Medulla oblongata (tissue), 1 donor: Measurements from ENCODE around the gene KCNJ9.
A peak's percentile ranks its signal among the peaks of the same experiment; 100 is the strongest.

Experiments used
- DNase-seq: peaks from one replicate; pipeline ENCODE4 v3.0.0-alpha.2; 2015; ENCODE audit errors: extremely low spot score

The KCNJ9 gene

DNA sequence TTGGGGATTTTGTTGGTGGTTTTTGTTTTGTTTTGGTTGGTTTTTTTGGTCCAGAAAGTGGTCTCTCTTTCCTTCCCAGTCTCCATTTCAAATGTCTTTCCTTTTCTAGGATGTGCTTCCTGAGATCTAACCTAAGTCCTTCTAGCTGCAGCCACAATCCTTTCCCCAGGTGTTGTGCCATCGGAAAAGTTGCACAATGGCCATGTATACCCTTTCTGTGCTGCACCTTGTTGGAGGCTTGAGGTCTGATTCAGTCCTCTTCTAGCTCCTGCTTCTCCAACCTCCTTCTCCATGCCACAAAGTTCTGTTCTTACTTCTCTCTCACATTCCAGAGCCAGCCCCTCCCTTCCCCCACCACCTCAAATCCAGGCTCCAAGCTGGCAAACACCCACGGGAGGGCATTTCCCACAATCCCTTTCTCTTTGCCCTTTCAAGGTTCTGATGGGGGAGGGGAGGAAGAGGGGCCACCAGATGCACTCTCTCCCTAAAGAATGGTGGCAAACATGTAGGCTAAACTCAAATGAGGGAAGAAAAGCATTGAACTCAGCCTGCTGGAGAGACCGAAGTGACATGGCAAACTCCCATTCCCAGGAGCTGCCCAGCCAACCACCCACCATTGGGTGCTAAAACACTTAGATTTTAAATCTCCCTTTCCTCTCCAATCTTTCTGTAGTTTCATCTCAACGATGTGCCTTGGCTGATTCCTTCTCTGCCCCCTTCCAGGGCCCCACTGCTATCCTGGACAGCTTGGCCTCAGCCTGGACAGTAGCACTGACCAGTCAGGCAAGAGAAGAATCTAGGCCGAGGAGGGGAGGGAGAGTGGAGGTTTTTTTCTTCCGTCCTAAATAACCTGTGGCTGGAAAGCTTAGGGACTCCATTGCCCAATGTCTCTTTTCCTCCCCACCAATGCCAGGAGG is 14.3 kb upstream of the KCNJ9 start:
- DNase-seq: peak; percentile 45

DNA sequence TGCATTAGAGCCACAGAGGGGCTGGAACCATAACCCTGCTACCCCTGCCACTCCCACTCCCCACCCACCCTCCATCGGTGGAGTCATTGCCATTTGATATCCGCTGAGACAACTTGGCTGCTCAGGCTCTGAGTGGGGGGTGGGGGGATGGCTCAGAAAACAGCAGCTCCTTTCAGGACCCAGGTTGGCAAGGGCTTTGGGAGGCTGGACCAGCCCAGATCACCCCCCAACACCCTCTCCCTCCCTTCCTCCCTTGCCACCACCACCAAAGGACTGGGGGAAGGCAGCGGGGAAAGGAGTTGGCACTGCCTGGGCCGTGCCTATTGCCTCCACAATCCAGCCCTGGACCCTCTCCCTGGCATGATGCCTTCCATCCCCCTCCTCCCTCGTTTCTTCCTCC is 13.1 kb upstream of the KCNJ9 start:
- DNase-seq: peak; percentile 95

DNA sequence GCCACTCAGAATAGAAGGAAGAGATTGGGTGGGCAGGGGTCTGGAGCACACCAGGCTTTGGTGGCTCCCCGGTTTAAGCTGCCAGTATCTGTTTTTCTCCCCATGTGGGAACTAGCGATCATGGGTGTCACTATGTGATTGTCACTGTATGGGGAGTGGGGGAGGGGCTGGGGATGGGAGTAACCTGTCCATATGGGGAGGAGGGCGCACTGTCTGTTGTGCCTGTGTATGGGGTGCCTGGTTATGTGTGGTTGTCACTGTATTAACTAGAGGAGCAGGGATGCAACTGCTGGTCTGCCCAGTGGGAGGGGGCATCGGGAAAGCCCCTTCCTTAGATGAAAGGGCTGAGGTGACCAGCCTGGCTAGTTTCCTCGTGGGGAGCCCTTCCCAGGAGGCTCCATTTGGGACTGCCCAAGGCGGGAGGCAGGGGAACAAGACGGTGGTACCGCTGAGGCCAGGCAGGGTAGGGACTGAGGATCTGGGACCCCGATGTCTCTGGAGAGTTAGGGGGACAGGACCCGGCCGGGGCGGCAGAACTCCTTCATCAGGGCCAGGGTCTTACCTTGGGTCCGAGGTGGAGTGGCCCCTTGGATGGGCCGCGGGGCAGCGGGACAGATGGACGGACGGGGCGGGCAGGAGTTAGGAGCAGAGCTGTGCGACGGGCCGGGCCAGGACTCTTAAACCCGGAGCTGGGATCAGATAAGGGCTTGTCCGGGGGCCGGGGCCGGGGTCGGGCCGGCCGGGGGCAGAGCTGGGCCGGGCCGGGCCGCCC is 11.7 kb upstream of the KCNJ9 start, which contains the start of gene KCNJ10:
KCNJ10 (minus strand) TSS at position 701 of the 772 bp plus-strand sequence. CDS start 27,628 bp downstream, outside the sequence.
- no peak for DNase-seq

DNA sequence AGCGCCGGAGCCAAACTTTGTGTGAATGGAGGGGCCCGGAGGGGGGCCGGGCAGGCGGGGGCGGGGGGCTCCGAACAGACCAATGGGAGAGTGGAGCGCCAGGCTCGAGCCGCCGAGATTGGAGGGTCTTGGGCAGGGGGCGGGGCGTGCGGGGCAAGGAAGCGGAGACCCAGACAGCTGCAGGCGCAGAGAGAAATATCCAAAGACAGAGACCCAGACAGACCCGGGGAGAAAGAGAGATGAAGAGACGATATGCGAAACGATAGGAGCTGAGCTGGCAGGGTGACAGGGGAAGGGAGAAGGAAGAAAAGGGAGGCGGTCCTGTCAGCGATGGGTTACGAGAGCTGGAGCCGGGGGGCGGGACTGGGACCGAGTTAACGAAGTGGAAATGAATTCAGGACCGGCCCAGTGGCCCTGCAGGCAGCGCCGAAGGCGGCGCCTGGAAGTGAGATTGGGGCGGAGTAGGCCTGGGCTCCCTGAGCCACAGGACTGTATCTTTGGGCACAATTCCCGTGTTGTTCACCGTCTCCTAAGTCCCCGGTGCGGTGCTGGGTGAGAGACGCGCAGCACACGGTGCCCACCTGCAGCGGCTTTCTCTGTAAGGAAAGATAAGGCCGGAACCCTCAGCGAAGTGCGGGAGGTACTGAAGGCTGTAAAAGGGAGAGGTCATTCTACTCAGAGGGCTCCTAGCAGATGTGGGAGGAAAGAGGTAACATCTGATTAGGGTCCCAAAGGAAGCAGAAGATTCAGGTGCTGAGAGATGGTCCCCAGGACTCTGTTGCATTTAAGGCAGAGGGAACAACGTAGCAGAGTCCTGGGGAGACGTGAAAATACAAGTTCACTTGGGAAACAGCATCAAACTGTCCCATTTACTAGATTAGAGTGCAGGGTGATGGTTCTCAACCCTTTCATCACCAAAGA is 10.8 kb upstream of the KCNJ9 start:
- peak; percentile 95 for DNase-seq

DNA sequence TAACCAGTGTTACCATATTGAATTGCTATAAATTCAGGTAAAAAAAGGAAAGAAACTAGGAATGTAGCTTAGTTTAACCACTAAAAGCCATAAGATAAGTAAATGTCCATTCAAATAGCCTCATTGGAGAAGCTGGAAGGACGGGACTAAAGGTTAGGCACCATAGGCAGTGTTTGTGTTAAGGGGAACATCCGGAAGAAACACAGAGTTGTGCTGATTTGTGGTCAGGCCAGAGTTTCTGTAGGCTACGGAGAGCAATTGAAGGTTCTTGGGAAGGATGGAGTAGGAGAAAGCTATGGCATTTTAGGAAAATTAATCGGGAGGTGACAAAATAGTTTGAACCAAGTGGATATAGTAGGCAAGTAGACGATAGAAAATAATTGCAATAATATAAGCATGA is 10.0 kb upstream of the KCNJ9 start:
- no peak for DNase-seq

DNA sequence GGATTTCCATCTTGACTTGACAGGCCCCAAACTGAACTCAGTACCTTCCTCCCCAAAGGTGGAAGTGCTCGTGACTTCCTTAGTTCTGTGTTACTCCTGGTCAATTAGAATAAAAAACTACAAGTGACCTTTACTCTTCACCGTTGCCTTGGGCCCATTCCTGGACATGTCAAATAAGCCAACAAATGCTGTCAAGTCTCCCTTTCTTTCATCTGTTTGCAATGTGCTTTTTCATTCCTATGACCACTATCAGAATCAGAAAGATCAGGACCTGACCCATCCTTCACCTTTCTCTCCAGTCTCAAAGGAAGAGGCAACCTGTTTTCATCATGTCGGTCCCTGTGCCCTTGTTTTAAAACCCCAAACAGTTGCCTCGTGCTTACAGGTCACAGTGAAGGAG is 6.5 kb upstream of the KCNJ9 start:
- no peak for DNase-seq

DNA sequence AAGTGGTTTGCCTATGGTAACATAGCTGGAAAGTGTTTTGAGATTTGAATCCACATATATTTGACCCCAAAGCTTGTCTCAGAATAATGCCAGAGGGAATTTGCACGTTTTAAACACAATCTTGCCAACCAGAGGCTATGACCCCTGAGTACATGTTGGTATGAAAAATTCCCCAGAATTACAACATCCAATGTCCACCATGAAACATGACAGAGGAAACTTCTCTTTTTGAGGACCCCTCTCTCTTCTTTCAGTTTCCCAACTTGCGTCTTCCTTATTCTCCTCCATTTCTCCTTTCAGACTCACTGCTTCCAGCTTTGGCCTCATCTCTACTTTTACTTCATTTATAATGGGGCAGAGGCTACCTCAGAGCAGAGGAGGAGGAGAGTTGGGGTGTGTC is 5.5 kb upstream of the KCNJ9 start:
- no peak for DNase-seq

DNA sequence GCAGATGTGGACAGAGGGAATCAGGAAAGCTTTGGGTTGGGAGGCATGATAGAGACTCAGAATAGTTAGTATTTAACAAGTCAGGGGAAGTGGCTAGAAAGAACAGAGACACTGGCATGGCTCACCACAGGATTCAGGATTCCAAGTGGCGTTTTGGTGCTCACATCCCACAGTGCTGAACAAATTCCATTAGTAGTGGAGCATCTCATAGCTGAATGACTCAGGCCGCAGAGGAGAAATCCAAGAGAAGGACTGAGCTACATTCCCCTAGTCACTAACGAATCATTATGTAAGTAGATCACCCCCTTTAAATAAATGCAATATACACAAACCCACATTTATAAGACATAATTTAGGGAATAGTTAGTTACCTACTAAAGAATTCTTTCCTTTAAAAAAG is 5.0 kb upstream of the KCNJ9 start:
- no peak for DNase-seq

DNA sequence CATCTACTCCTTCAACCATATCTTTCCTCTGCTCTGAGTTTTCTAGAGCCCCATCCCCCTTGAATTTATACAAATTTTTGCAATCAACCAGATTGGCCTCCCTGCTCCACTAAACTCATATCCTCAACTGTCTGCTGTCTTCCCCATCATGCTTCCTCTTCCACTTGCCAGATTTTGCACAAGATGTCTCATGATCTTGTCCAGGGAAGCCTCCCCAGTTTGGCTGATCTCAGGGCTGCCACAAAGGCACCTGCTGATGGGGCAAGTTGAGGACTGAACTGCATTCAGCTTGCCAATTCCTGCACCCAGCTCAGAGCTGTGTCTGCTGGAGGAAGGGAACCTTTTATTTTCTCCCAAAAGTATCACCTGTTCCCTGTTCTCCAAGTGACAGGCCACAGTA is 3.9 kb upstream of the KCNJ9 start:
- peak; percentile 24 for DNase-seq

DNA sequence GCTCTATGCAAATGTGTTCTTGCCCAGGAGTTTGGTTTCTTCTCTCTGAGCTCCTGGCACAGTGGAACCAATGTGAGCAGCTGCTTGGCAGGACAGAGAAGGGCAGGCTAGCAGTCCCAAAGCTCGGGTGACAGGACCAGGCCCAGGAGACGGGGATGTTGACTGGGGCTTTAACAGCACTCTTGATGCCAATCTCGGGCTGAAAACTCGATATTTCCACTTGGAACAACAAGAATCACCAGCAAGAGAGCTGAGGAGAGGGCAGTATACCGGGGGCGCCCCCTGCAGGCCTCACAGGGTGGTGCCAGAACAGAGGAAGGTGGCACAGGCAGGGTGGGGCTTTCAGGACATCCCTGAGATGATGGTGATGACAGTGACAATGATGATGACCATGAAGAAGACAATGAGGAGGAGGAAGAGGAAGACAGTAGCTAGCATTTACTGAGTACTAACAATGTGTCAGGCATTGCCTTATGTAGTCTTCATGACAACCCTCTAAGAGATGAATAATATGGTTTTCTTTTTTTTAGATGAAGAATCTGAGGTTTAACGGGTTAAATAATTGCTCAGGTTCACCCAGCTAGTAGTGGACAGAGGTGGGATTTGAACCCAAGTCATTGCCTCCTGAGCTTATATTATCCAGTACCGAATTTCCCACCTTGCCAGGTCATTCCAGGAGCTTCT is 2.7 kb upstream of the KCNJ9 start:
- DNase-seq: peak; percentile 90

DNA sequence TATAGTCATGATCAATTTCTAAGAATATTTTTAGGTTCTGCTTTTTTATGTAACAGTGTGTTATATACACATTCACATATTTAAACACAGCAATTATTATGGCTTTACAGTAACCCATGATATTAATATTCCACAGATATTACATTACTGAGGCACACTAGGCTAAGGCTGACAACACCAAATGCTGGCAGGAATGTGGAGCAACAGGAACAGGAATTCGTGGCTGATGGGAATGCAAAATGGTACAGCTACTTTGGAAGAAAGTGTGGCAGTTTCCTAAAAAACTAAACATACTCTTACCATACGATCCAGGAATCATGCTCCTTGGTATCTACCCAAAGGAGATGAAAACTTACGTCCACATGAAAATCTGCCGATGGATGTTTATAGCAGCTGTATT is 1.9 kb upstream of the KCNJ9 start:
- DNase-seq: no peak

DNA sequence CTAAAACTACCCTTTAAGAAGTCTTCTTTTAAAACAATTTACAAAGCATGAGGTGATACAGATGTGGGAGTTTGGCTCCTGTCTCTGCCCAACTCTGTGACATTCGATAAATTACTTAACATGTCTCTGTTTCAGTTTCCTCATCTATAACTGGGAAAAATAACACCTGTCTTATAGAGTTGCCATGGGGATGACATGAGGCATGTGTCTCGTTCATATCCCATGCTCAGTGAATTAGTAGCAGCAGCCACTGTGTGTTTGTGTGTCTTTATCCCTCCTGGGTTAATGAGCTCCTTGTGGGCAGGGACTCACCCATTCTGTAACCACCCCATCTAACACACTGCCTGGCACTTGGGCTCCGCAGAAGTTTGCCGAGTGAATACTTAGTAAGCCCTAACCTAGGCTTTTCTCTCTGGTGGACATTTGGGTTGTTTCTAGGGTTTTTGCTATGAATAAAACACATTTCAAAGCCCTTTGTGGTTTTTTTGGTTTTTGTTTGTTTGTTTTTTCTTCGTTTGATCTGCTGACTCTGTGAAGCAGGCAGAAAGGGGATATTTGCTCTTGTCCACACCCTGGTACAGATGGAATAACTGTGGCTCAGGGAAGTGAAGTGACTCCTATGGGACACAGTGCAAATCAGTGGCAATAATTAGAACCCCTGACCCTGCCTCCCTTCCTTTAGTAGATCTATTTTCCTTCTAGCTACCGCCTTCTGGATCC is 797 bp upstream of the KCNJ9 start:
- DNase-seq: peak; percentile 17

DNA sequence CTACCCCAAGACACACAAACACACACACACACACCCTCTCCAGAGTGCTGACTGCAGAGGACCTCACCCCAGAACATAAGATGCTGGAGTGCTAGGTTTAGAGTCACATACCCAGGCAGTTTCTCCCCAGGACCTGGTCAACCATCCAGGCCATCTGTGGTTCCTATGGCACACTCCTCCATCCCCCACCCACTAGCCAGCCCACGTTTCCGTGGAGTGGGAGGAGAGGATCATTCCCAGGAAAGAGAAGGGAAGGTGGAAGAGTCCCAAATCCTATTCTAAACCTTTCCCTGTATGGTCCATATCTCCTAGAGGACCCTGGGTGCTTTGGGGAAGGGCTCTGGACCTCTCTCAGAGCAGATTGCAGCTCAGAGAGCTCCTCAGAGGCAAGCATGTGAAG is 1.1 kb downstream of the KCNJ9 start:
- DNase-seq: no peak

DNA sequence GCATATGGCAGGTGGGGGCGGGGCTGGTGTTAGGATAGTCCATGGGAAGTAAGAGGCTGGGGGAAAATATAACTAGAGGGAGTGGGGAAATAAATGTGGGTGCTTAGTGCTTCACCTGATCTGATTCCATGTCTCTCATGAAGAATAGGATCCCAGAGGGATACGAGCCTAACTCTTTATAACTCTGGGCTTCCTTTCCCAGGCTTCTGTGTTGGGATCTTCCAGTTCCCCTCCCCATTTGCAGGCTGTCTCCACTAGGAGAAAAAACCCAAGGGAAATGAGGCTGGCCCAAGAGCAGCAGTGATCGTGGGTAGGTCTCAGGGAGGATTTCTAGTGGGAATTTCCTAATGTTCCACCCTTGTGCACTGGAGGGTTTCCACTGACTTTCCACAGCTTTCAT is 1.6 kb downstream of the KCNJ9 start:
- DNase-seq: no peak

DNA sequence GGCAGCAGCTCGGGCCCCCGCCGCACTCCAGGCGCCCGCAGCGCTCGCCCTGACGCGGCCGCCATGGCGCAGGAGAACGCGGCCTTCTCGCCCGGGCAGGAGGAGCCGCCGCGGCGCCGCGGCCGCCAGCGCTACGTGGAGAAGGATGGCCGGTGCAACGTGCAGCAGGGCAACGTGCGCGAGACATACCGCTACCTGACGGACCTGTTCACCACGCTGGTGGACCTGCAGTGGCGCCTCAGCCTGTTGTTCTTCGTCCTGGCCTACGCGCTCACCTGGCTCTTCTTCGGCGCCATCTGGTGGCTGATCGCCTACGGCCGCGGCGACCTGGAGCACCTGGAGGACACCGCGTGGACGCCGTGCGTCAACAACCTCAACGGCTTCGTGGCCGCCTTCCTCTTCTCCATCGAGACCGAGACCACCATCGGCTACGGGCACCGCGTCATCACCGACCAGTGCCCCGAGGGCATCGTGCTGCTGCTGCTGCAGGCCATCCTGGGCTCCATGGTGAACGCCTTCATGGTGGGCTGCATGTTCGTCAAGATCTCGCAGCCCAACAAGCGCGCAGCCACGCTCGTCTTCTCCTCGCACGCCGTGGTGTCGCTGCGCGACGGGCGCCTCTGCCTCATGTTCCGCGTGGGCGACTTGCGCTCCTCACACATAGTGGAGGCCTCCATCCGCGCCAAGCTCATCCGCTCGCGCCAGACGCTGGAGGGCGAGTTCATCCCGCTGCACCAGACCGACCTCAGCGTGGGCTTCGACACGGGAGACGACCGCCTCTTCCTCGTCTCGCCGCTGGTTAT is 2.8 kb downstream of the KCNJ9 start:
- DNase-seq: peak; percentile 21

DNA sequence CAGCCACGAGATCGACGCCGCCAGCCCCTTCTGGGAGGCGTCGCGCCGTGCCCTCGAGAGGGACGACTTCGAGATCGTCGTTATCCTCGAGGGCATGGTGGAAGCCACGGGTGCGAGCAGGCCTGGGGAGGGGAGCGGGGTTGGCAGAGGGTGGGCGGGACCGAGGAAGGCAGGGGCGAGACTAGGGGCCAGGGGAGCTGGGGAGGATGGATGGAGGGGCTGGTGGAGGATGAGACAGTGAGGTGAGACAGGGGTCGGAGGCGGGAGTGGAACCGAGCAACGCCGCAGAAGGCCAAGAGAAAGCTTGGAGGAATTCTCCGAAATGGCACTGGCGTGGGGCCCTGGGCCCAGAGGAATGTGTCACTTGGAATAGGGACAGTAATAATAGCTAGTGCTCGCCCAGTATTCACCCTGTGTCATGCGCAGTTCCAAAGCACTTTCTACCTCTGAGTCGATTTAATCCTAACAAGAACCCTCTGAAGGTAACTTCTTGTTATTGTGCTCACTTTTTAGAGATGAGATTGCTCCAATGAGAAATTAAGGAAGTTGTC is 3.5 kb downstream of the KCNJ9 start:
- DNase-seq: no peak

DNA sequence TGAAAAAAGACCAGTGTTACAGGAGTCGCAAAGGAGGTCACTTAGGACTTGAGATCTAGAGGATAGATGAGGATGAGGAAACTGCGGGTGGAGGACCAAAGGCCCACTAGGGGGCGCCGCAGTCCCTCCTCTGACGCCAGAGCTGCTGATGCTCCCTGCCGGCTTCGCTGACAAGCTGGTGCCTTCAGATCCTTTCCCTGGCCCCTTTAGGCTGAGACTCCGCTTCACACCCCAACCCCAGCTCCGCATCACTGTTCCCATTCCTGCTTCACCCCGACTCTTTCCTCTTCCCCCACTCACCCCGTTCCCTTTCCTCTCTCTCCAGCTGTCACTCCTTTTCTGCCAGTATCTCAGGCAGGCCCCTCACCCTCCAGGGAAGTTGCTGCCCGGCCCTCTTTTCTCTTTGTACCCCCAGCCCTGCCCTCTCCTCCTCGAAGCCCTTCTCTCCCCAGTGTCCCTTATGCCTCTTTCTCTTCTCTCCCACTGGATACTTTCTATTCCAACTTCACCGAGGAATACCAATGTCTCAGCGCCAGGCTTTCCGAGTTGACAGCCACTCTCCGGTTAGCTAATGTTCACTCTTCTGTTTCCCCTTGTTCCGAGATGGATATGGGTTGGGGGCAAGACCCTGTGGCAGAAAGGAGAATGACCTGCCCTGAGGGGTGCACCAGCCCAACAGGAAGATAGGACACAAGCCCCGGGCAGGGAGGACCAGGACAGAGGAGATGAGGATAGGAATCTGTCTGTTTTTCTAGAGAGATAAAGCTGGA is 4.5 kb downstream of the KCNJ9 start:
- peak; percentile 93 for DNase-seq

DNA sequence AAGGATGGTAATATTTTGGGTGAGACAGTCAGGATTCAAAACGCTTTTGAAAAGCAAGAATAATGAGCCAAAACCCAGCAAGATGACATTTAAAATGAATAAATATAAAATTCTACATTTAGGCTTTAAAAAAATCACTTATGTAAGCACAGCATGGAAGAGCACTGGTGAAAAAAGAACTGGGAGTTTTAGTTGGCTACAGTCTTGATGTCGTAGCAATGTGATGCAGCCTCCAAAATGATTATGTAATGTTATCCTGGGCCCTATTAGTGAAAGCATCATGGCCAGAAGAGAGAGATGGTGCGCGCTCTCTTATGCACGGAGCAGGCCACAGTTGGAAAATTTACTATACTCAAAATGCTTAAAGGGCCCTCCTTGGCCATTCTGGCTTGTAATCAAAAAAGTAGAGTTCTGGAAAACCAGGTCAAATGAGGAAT is 5.1 kb downstream of the KCNJ9 start:
- peak; percentile 53 for DNase-seq
